Breast epithelium (tissue), 4 donors: ENCODE data around the gene C1orf87. TPM values are rescaled to one million over a fixed set of nuclear protein-coding genes. Genes with fewer than 3 reads are reported as not detected.

Experiments used
- DNase-seq, 2 donors: peaks; one replicate each; pipeline ENCODE4 v3.0.0-alpha.2; 2019; ENCODE audit warnings: low spot score in 2 of 2
- H3K27ac ChIP-seq, 2 donors: fragments of 200-600 bp; sonication (generic) in 1 of 2; one replicate each; pipeline ENCODE4 v1.5.1; 2016 to 2019; ENCODE audit warnings: mild to moderate bottlenecking in 1 of 2
- H3K27me3 ChIP-seq, 2 donors: fragments of 200-600 bp; sonication (generic) in 1 of 2; one replicate each; pipeline versions ENCODE4 v1.5.1 to v1.6.0; 2017 to 2019; ENCODE audit warnings: control low read depth in 1 of 2, mild to moderate bottlenecking in 1 of 2
- H3K36me3 ChIP-seq: fragments of 200-600 bp; one replicate; pipeline ENCODE4 v1.5.1; 2019
- H3K4me1 ChIP-seq, 2 donors: fragments of 200-600 bp; sonication (generic); one replicate each; pipeline ENCODE4 v1.5.1; 2016 to 2019; ENCODE audit warnings: control low read depth in 1 of 2
- H3K4me3 ChIP-seq, 3 donors: fragments of 200-600 bp; sonication (generic); 1 replicate in 2 of 3; 2 replicates in 1 of 3; pipeline ENCODE4 v1.5.1; 2016 to 2019; ENCODE audit warnings: mild to moderate bottlenecking in 3 of 3, moderate library complexity in 2 of 3
- H3K9me3 ChIP-seq, 2 donors: fragments of 200-600 bp; sonication (generic) in 1 of 2; one replicate each; pipeline ENCODE4 v1.5.1; 2016 to 2019; ENCODE audit warnings: control low read depth in 1 of 2
- POLR2A ChIP-seq: fragments of 450-650 bp; IDR thresholded peaks from one replicate; pipeline ENCODE4 v1.6.1; 2016; ENCODE audit warnings: antibody characterized with exemption, mild to moderate bottlenecking, moderate library complexity
- POLR2AphosphoS5 ChIP-seq, 3 donors: sonication (generic); formaldehyde crosslinking; IDR thresholded peaks; one replicate each; pipeline ENCODE4 v1.6.1; 2017; ENCODE audit warnings: antibody characterized with exemption in 3 of 3
- intact Hi-C: fragments of 100-400 bp; cut with DNase I; formaldehyde crosslinking; loops from one replicate; pipeline ENCODE4 v1.15.1; 2023; ENCODE audit warnings: low total_unique reads
- total RNA-seq, 3 donors: library from RNA; depleted of rRNA; stranded (reverse); fragments of >200 nt; gene quantifications; one replicate each; pipeline ENCODE4 v1.1.0, GENCODE V29; 2016
- TF ChIP-seq, protein P1 (sequence below), 3 donors: fragments of 450-650 bp; IDR thresholded peaks; one replicate each; pipeline ENCODE4 v1.5.1; 2016 to 2017; ENCODE audit warnings: antibody characterized with exemption in 3 of 3, mild to moderate bottlenecking in 3 of 3, moderate library complexity in 3 of 3

The C1orf87 gene
- total RNA-seq, 3 donors from 2014 or later = not detected

DNA sequence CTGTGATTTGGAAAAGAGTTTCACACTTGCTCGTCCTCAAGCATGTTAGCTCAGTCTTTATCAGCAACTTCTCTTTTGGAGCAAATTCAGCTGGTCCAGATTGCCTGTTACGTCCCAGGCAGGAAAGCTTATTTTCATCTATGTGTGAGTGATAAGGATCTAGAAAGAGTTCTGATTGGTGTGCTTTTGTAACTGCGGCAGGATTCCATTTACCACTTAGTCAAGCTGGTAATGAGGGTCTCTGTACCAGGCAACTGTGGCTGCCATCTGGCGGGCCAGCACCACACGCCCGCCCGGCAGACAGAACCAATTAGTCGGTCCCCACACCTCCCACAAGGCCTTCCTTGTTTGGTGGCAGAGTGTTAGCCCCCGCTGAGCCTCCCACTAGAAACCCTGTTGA, 21.0 kb downstream of the C1orf87 start:
- no peak overlapping the region for H3K4me3 ChIP-seq
- no peaks in the 10 kb centered on the region for H3K36me3 ChIP-seq
- TF ChIP-seq POLR2AphosphoS5 (IDR thresholded peaks at IDR 0.05) (no peak), POLR2A (no peak)
- TF ChIP-seq, protein P1, sequence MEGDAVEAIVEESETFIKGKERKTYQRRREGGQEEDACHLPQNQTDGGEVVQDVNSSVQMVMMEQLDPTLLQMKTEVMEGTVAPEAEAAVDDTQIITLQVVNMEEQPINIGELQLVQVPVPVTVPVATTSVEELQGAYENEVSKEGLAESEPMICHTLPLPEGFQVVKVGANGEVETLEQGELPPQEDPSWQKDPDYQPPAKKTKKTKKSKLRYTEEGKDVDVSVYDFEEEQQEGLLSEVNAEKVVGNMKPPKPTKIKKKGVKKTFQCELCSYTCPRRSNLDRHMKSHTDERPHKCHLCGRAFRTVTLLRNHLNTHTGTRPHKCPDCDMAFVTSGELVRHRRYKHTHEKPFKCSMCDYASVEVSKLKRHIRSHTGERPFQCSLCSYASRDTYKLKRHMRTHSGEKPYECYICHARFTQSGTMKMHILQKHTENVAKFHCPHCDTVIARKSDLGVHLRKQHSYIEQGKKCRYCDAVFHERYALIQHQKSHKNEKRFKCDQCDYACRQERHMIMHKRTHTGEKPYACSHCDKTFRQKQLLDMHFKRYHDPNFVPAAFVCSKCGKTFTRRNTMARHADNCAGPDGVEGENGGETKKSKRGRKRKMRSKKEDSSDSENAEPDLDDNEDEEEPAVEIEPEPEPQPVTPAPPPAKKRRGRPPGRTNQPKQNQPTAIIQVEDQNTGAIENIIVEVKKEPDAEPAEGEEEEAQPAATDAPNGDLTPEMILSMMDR (IDR thresholded peaks at IDR 0.05) = no peak
- DNase-seq = no peak
- H3K9me3 ChIP-seq = peaks cover 0 to 8% of the 10 kb centered on the region in 2 donors
- intact Hi-C loops = no loop called here
- H3K4me1 ChIP-seq = no peaks in the 10 kb centered on the region
- H3K27ac ChIP-seq = no peak overlapping the region
- H3K27me3 ChIP-seq = no peaks in the 10 kb centered on the region

DNA sequence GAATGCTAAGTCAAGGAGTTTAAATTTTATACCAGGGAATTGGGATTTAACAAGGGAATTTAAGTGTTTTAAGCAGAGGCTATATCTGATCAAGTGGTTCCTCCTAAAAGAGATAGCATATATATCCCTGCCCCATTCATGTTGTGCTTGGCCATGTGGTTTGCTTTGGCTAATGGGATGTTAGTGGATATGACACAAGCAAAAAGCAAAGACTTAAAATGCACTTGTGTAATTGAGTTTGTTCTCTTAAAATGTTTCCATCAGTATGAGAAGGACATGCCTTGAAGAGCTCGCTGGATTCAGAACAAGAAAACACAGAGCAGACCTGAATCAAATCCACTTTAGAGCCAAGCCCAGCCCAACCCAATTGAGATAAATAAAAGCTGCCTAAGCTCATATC, 22.4 kb downstream of the C1orf87 start:
- H3K4me3 ChIP-seq = no peak overlapping the region
- no peak for DNase-seq
- no peaks in the 10 kb centered on the region for H3K27me3 ChIP-seq
- H3K36me3 ChIP-seq = no peaks in the 10 kb centered on the region
- no peak overlapping the region for H3K27ac ChIP-seq
- TF ChIP-seq, protein P1 (IDR thresholded peaks at IDR 0.05) = no peak
- TF ChIP-seq POLR2A (no peak), POLR2AphosphoS5 (IDR thresholded peaks at IDR 0.05) (no peak)
- H3K9me3 ChIP-seq = peaks cover 0 to 8% of the 10 kb centered on the region in 2 donors
- intact Hi-C loops = no loop called here
- no peaks in the 10 kb centered on the region for H3K4me1 ChIP-seq

DNA sequence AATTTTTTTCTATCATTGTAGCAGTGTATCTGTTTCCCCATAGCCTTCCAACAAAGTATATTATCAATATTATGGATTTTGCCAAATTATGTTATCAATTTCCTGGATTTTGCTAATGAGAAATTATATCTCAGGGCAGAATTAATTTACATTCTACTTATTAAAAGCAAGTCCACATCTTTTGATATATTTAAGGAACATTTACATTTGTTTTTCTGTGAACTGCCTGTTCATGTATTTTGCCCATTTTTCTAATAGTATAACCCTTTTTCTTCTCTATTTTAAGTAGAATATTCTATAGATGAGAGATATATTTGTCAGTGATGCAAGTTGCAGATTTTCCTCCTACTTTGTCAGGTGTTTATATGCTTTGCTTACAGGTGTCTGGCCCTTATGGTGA, 24.4 kb downstream of the C1orf87 start:
- no peak for DNase-seq
- Histone ChIP-seq H3K27me3 (no peaks in the 10 kb centered on the region), H3K4me3 (no peak overlapping the region), H3K9me3 (peaks cover 0 to 8% of the 10 kb centered on the region in 2 donors), H3K36me3 (no peaks in the 10 kb centered on the region), H3K27ac (no peak overlapping the region), H3K4me1 (no peaks in the 10 kb centered on the region)
- intact Hi-C loops = no loop called here
- TF ChIP-seq POLR2A (no peak), POLR2AphosphoS5 (IDR thresholded peaks at IDR 0.05) (no peak)
- TF ChIP-seq, protein P1 (IDR thresholded peaks at IDR 0.05) = no peak

DNA sequence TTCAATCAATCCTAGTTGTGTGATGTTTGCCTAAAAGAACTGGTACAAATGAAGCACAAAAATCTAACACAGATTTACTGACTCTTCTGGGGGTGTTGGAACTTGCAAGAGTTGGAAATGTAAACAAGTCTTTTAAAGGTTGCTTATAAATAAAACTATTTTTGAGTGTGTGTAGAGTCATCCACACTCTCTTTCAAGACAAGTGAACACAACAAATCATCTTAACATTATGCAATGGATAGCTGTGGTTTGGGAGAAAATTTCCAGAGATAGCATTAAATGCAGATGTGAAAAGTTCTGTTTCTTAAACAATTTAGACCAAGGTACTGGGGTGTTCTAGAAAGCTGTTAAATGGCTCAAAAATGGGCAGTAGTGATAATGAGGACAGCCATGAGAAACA, 28.7 kb downstream of the C1orf87 start:
- DNase-seq = no peak
- H3K36me3 ChIP-seq = no peaks in the 10 kb centered on the region
- TF ChIP-seq POLR2AphosphoS5 (IDR thresholded peaks at IDR 0.05) (no peak), POLR2A (no peak)
- TF ChIP-seq, protein P1 (IDR thresholded peaks at IDR 0.05) = no peak
- no peaks in the 10 kb centered on the region for H3K4me1 ChIP-seq
- H3K27me3 ChIP-seq = no peaks in the 10 kb centered on the region
- no peak overlapping the region for H3K4me3 ChIP-seq
- peaks cover 0 to 8% of the 10 kb centered on the region in 2 donors for H3K9me3 ChIP-seq
- no peak overlapping the region for H3K27ac ChIP-seq
- intact Hi-C loops = no loop called here

- H3K9me3 ChIP-seq = no peaks in the 10 kb centered on the region
- no peaks in the 10 kb centered on the region for H3K27me3 ChIP-seq
- H3K36me3 ChIP-seq = no peaks in the 10 kb centered on the region
- no peak for TF ChIP-seq POLR2AphosphoS5 (IDR thresholded peaks at IDR 0.05)
- TF ChIP-seq POLR2A = no peak
- TF ChIP-seq, protein P1 (IDR thresholded peaks at IDR 0.05) = no peak
- H3K4me3 ChIP-seq = no peak overlapping the region
- intact Hi-C loops = no loop called here
- no peak overlapping the region for H3K27ac ChIP-seq
- no peak for DNase-seq
- H3K4me1 ChIP-seq = no peaks in the 10 kb centered on the region
Observed at GRCh38 chr1:60041783-60042182, 31.8 kb downstream of the C1orf87 start.
